ENCODE data around the gene OSM. TPM values are rescaled to one million over a fixed set of nuclear protein-coding genes. Genes with fewer than 3 reads are reported as not detected.

OSM gene
- total and polyA plus RNA-seq, 2 experiments from 2014 or later, result not detected

DNA sequence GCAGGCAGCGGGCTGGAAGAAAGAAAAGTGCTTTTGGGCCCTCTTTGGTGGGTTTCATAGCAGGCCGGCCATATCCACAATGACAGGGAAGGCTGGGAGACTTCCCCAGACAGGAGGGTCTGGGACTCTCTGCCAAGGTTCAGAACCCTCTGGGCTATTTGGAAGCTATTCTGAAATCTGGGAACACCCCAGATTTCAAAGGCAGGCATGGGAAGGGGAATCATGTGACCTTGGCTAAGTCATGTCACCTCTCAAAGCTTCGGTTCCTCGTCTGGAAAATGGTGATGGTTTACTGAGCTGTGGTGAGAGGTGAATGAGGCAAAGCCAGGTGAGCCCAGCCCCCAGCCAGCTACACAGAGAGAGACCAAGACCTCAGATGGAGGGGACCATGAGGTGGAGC is 18.0 kb upstream of the OSM start:
- Histone ChIP-seq H3K27ac (no peak overlapping the region), H3K4me1 (ENCODE audit: insufficient read depth) (peaks cover 17% of the 10 kb centered on the region), H3F3A (ENCODE audit: insufficient read depth) (0 out of 2 replicates have a peak, but pooled peaks cover 5% of the 10 kb centered on the region), H3K4me2 (ENCODE audit: unreplicated experiment) (no peak overlapping the region), H3K4me3 (no peak overlapping the region), H3K9me2 (ENCODE audit: insufficient read depth) (no peaks in the 10 kb centered on the region), H3K27me3 (replicated peaks; ENCODE audit: insufficient read depth) (no peaks in the 10 kb centered on the region), H3K36me3 (ENCODE audit: low read depth) (no peaks in the 10 kb centered on the region), H4K20me1 (ENCODE audit: insufficient read depth) (no peaks in the 10 kb centered on the region), H3K9ac (no peak overlapping the region), H3K79me2 (ENCODE audit: insufficient read depth) (no peaks in the 10 kb centered on the region), H2AFZ (no peak overlapping the region), H3K9me3 (ENCODE audit: low read depth) (no peaks in the 10 kb centered on the region)
- 95 to 99% methylated on average over 4 of the region's 4 CpGs for WGBS, 2 experiments (ENCODE audit: low coverage in 1 of 2, low lambda C conversion rate in 2 of 2, missing lambda C conversion rate in 2 of 2)
- TF ChIP-seq EZH2 (IDR thresholded peaks at IDR 0.05; ENCODE audit: insufficient read depth, poor library complexity, severe bottlenecking) (no peak), EZH2phosphoT487 (IDR thresholded peaks at IDR 0.05; ENCODE audit: insufficient read depth, low read depth) (no peak)
- no peak for DNase-seq
- in situ Hi-C loops (cut with MboI), result loop anchor here (10.0 kb wide), 1 partner anchor 100 kb away; the partner anchor contains the start of gene RNF215

- Histone ChIP-seq H3K4me1 (ENCODE audit: insufficient read depth) (peaks cover 20% of the 10 kb centered on the region), H3K36me3 (ENCODE audit: low read depth) (no peaks in the 10 kb centered on the region), H3K4me2 (ENCODE audit: unreplicated experiment) (no peak overlapping the region), H3K9me3 (ENCODE audit: low read depth) (no peaks in the 10 kb centered on the region), H3K27ac (no peak overlapping the region), H3F3A (ENCODE audit: insufficient read depth) (0 out of 2 replicates have a peak, but pooled peaks cover 7% of the 10 kb centered on the region), H3K27me3 (replicated peaks; ENCODE audit: insufficient read depth) (no peaks in the 10 kb centered on the region), H3K4me3 (no peak overlapping the region), H2AFZ (no peak overlapping the region), H3K9me2 (ENCODE audit: insufficient read depth) (no peaks in the 10 kb centered on the region), H3K79me2 (ENCODE audit: insufficient read depth) (no peaks in the 10 kb centered on the region), H4K20me1 (ENCODE audit: insufficient read depth) (no peaks in the 10 kb centered on the region), H3K9ac (no peak overlapping the region)
- 85 to 89% methylated on average over 8 to 9 of the region's 9 CpGs for WGBS, 2 experiments (ENCODE audit: low coverage in 1 of 2, low lambda C conversion rate in 2 of 2, missing lambda C conversion rate in 2 of 2)
- in situ Hi-C loops (cut with MboI), result loop anchor here (10.0 kb wide), 1 partner anchor 101 kb away; the partner anchor contains the start of gene RNF215
- no peak for DNase-seq
- TF ChIP-seq EZH2phosphoT487 (IDR thresholded peaks at IDR 0.05; ENCODE audit: insufficient read depth, low read depth) (no peak), EZH2 (IDR thresholded peaks at IDR 0.05; ENCODE audit: insufficient read depth, poor library complexity, severe bottlenecking) (no peak)
These were observed 17.5 kb upstream of the OSM start for GRCh38 chr22:30284172-30284571.

GRCh38 chr22:30283342-30283741 is 16.7 kb upstream of the OSM start:
- TF ChIP-seq EZH2phosphoT487 (IDR thresholded peaks at IDR 0.05; ENCODE audit: insufficient read depth, low read depth), result no peak
- TF ChIP-seq EZH2 (IDR thresholded peaks at IDR 0.05; ENCODE audit: insufficient read depth, poor library complexity, severe bottlenecking), result no peak

GRCh38 chr22:30282616-30283046 is 16.0 kb upstream of the OSM start:
- Histone ChIP-seq H3K4me3 (no peak overlapping the region), H3K9ac (no peak overlapping the region), H3K4me1 (ENCODE audit: insufficient read depth) (peaks cover 28% of the 10 kb centered on the region), H4K20me1 (ENCODE audit: insufficient read depth) (no peaks in the 10 kb centered on the region), H3F3A (ENCODE audit: insufficient read depth) (peaks cover 22% of the 10 kb centered on the region), H3K27me3 (replicated peaks; ENCODE audit: insufficient read depth) (no peaks in the 10 kb centered on the region), H3K36me3 (ENCODE audit: low read depth) (no peaks in the 10 kb centered on the region), H3K9me2 (ENCODE audit: insufficient read depth) (no peaks in the 10 kb centered on the region), H3K9me3 (ENCODE audit: low read depth) (no peaks in the 10 kb centered on the region), H3K4me2 (ENCODE audit: unreplicated experiment) (no peak overlapping the region), H3K27ac (no peak overlapping the region), H3K79me2 (ENCODE audit: insufficient read depth) (no peaks in the 10 kb centered on the region), H2AFZ (no peak overlapping the region)
- DNase-seq, result no peak
- in situ Hi-C loops (cut with MboI), result loop anchor here (10.0 kb wide), 1 partner anchor 102 kb away; the partner anchor contains the start of gene RNF215
- WGBS, 2 experiments (ENCODE audit: low coverage in 1 of 2, low lambda C conversion rate in 2 of 2, missing lambda C conversion rate in 2 of 2), result 84% methylated on average over 7 of the region's 7 CpGs
- no peak for TF ChIP-seq EZH2 (IDR thresholded peaks at IDR 0.05; ENCODE audit: insufficient read depth, poor library complexity, severe bottlenecking)

More at GRCh38 chr22:30283342-30283741, 16.7 kb upstream of the OSM start:
- no peaks in the 10 kb centered on the region for H3K36me3 ChIP-seq (ENCODE audit: low read depth)
- peaks cover 15% of the 10 kb centered on the region for H3F3A ChIP-seq (ENCODE audit: insufficient read depth)
- H3K9me3 ChIP-seq (ENCODE audit: low read depth), result no peaks in the 10 kb centered on the region
- H3K79me2 ChIP-seq (ENCODE audit: insufficient read depth), result no peaks in the 10 kb centered on the region
- peaks cover 24% of the 10 kb centered on the region for H3K4me1 ChIP-seq (ENCODE audit: insufficient read depth)
- H4K20me1 ChIP-seq (ENCODE audit: insufficient read depth), result no peaks in the 10 kb centered on the region
- no peak overlapping the region for H2AFZ ChIP-seq
- no peaks in the 10 kb centered on the region for H3K9me2 ChIP-seq (ENCODE audit: insufficient read depth)
- no peaks in the 10 kb centered on the region for H3K27me3 ChIP-seq (replicated peaks; ENCODE audit: insufficient read depth)
- 87 to 94% methylated on average over 4 of the region's 4 CpGs for WGBS, 2 experiments (ENCODE audit: low coverage in 1 of 2, low lambda C conversion rate in 2 of 2, missing lambda C conversion rate in 2 of 2)
- H3K9ac ChIP-seq, result no peak overlapping the region
- no peak overlapping the region for H3K4me2 ChIP-seq (ENCODE audit: unreplicated experiment)
- no peak overlapping the region for H3K27ac ChIP-seq
- no peak overlapping the region for H3K4me3 ChIP-seq
- in situ Hi-C loops (cut with MboI), result loop anchor here (10.0 kb wide), 1 partner anchor 101 kb away; the partner anchor contains the start of gene RNF215
- DNase-seq, result no peak
